Uterus (tissue), 4 donors: ENCODE measurements around the gene OR52I2. TPM values are rescaled to one million over a fixed set of nuclear protein-coding genes. Genes with fewer than 3 reads are reported as not detected.

Experiments
- DNase-seq, 2 donors: peaks; one replicate each; pipeline ENCODE4 v3.0.0-alpha.2; 2019 to 2020
- H3K27ac ChIP-seq, 2 donors: fragments of 200-600 bp; sonication (generic); 1 replicate in 1 of 2; 2 replicates in 1 of 2; pipeline ENCODE4 v1.5.1; 2016 to 2018
- H3K27me3 ChIP-seq, 2 donors: fragments of 200-600 bp; sonication (generic); one replicate each; pipeline ENCODE4 v1.5.1; 2018 to 2019; ENCODE audit warnings: control low read depth in 1 of 2
- H3K36me3 ChIP-seq, 2 donors: fragments of 200-600 bp; sonication (generic); one replicate each; pipeline ENCODE4 v1.5.1; 2019; ENCODE audit warnings: control low read depth in 1 of 2
- H3K4me1 ChIP-seq, 2 donors: fragments of 200-600 bp; sonication (generic); one replicate each; pipeline ENCODE4 v1.5.1; 2018 to 2019; ENCODE audit warnings: control low read depth in 1 of 2
- H3K4me3 ChIP-seq, 2 donors: fragments of 200-600 bp; sonication (generic); 1 replicate in 1 of 2; 2 replicates in 1 of 2; pipeline ENCODE4 v1.5.1; 2018 to 2019; ENCODE audit warnings: mild to moderate bottlenecking in 1 of 2
- H3K9me3 ChIP-seq, 2 donors: fragments of 200-600 bp; sonication (generic); one replicate each; pipeline ENCODE4 v1.5.1; 2019; ENCODE audit warnings: control low read depth in 1 of 2
- CTCF ChIP-seq, 4 experiments: fragments of 200-600 bp in 2 of 4; fragments of 450-650 bp in 2 of 4; sonication (generic) in 2 of 4; IDR thresholded peaks; one replicate each; pipeline ENCODE4 v1.5.1; 2016 to 2019; ENCODE audit warnings: antibody characterized with exemption in 4 of 4, mild to moderate bottlenecking in 2 of 4, moderate library complexity in 1 of 4
- POLR2A ChIP-seq, 2 donors: fragments of 450-650 bp; IDR thresholded peaks; one replicate each; pipeline ENCODE4 v1.6.1; 2016; ENCODE audit warnings: antibody characterized with exemption in 2 of 2, mild to moderate bottlenecking in 1 of 2, moderate library complexity in 1 of 2
- intact Hi-C: fragments of 100-400 bp; cut with DNase I; formaldehyde crosslinking; loops from one replicate; pipeline ENCODE4 v1.15.1; 2023; ENCODE audit warnings: low total_unique reads
- total RNA-seq, 4 donors: library from RNA; depleted of rRNA in 3 of 4; stranded (reverse); fragments of >200 nt in 3 of 4; gene quantifications; one replicate each; pipeline versions ENCODE4 v1.1.0 to v1.2.4, GENCODE V29; 2014 to 2023
- donor health status: DM: yes; HTN: yes; CAD: no.

OR52I2 gene
- total RNA-seq, result not detected

- TF ChIP-seq POLR2A (IDR thresholded peaks at IDR 0.05) (no peak), CTCF (IDR thresholded peaks at IDR 0.05) (no peak)
- DNase-seq, result no peak
Measured at GRCh38 chr11:4581443-4581842, at the start of gene OR52I2. OR52I2 (plus strand) TSS chr11:4581743.

DNA sequence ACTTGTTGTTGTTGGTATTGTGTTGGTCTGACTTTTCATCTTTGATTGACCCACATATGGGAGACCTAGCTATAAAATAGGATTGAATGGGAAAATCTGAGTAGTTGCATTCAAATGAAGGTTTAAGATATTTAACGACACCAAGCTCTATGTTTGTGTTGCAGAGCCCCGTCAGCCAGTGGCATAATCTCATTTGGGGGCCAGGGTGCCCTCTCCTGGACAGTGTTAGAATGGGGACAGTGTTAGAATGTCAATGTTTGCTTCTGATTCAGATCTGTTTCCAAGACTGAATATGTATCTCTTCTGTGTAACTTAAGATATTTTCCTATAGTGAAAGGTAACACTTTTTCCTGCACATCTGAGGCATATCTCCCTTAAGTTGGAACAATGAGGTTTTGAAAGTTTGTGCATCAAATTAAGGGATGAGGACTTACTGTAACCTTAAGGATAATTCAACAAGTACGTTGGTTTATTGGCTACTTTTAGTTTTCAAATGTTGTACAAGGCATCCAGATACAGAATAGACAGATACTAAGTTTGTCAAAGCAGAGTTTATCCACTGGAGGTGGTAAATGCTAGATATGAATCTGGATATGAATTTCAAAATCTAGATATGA is 41.8 kb upstream of the OR52I2 start:
- Histone ChIP-seq H3K9me3 (no peaks in the 10 kb centered on the region), H3K27ac (no peak overlapping the region), H3K4me3 (no peak overlapping the region), H3K36me3 (no peaks in the 10 kb centered on the region), H3K4me1 (no peaks in the 10 kb centered on the region), H3K27me3 (no peaks in the 10 kb centered on the region)
- DNase-seq, result peak in 1 of 2 donors; percentile 19
- no peak for TF ChIP-seq POLR2A (IDR thresholded peaks at IDR 0.05)
- peak in 3 of 4 experiments; percentile 17 to 45 (median 45) for TF ChIP-seq CTCF (IDR thresholded peaks at IDR 0.05)
- intact Hi-C loops, result no loop called here

More at GRCh38 chr11:4581443-4581842, at the start of gene OR52I2:
- H3K27ac ChIP-seq, result no peak within 1 kb of the TSS
- H3K4me1 ChIP-seq, result no peaks in the 10 kb centered on the region
- H3K4me3 ChIP-seq, result no peak within 1 kb of the TSS
- intact Hi-C loops, result no loop called here
- no peaks in the 10 kb centered on the region for H3K9me3 ChIP-seq
- H3K27me3 ChIP-seq, result no peaks in the 10 kb centered on the region
- H3K36me3 ChIP-seq, result no peaks in the 10 kb centered on the region

DNA sequence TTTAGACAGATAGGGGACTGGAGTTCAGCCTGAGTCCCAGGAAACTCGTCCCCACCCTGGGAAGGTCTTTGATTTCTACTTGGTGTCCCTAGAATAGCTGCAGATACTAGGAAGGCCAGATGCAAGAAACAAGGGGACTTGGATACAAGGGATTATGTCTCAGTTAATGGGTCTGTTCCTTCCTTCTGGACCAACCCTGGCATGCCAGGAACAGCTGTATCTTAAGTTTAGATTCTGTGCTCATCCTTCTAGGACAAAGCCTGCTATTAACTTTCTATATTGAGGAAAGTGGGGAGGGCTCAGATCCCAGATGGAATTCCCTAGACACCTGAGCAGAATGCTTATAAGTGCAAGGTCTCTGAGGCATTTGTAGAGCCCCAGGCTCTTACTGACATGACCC is 40.5 kb upstream of the OR52I2 start:
- no peak for DNase-seq
- H3K36me3 ChIP-seq, result no peaks in the 10 kb centered on the region
- intact Hi-C loops, result no loop called here
- no peaks in the 10 kb centered on the region for H3K4me1 ChIP-seq
- no peak overlapping the region for H3K4me3 ChIP-seq
- no peaks in the 10 kb centered on the region for H3K27me3 ChIP-seq
- H3K9me3 ChIP-seq, result no peaks in the 10 kb centered on the region
- no peak for TF ChIP-seq CTCF (IDR thresholded peaks at IDR 0.05)
- TF ChIP-seq POLR2A (IDR thresholded peaks at IDR 0.05), result no peak
- H3K27ac ChIP-seq, result no peak overlapping the region

- H3K4me3 ChIP-seq, result no peak overlapping the region
- DNase-seq, result no peak
- H3K4me1 ChIP-seq, result no peaks in the 10 kb centered on the region
- H3K36me3 ChIP-seq, result no peaks in the 10 kb centered on the region
- intact Hi-C loops, result no loop called here
- no peaks in the 10 kb centered on the region for H3K9me3 ChIP-seq
- no peak overlapping the region for H3K27ac ChIP-seq
- TF ChIP-seq POLR2A (IDR thresholded peaks at IDR 0.05), result no peak
- no peak for TF ChIP-seq CTCF (IDR thresholded peaks at IDR 0.05)
- H3K27me3 ChIP-seq, result no peaks in the 10 kb centered on the region
Measured at GRCh38 chr11:4543561-4543960, 38.0 kb upstream of the OR52I2 start.

- no peaks in the 10 kb centered on the region for H3K36me3 ChIP-seq
- no peak within 1 kb of the TSS for H3K27ac ChIP-seq
- no peaks in the 10 kb centered on the region for H3K4me1 ChIP-seq
- no peak for DNase-seq
- no peaks in the 10 kb centered on the region for H3K27me3 ChIP-seq
- no peak for TF ChIP-seq CTCF (IDR thresholded peaks at IDR 0.05)
- no peak for TF ChIP-seq POLR2A (IDR thresholded peaks at IDR 0.05)
- H3K4me3 ChIP-seq, result no peak within 1 kb of the TSS
- H3K9me3 ChIP-seq, result no peaks in the 10 kb centered on the region
- intact Hi-C loops, result no loop called here
Measured at GRCh38 chr11:4544891-4545290, 36.7 kb upstream of the OR52I2 start, which contains the start of gene OR52M1. OR52M1 (plus strand) TSS chr11:4545191; CDS start chr11:4545191, 0 bp downstream.
